ENCODE measurements around the gene C3orf49.
A peak's percentile ranks its signal among the peaks of the same experiment; 100 is the strongest.

C3orf49 gene

DNA sequence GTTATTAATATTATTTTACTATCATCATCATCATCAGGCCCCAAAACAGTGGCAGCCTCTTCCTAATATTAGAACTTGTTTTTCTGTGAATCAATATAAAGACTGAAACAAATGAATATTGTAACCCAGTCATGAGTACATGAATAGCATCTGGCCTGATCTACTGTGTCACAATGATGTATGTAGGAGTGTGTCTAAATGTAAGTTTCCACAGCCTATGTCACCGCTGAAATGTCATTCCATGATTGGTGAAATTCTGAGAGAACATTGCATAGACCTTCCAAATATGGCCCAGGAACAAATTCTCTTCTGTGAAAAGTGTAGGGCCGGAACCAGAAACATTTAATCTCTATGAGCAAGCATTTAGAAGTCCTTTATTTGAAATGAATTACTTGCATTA is 20.6 kb upstream of the C3orf49 start:
- no peak for ATAC-seq (ENCODE audit: low read depth)
- DNase-seq (ENCODE audit: low spot score), result no peak
- no peak for TF ChIP-seq CTCF (IDR thresholded peaks at IDR 0.05; ENCODE audit: poor library complexity, severe bottlenecking)
- no peaks in the 10 kb centered on the region for H3K4me1 ChIP-seq (ENCODE audit: insufficient read depth, poor library complexity, severe bottlenecking)
- no peak overlapping the region for H3K4me3 ChIP-seq (ENCODE audit: severe bottlenecking)
- no peaks in the 10 kb centered on the region for H3K27me3 ChIP-seq (ENCODE audit: insufficient read depth, poor library complexity, severe bottlenecking)
- H3K27ac ChIP-seq (ENCODE audit: poor library complexity, severe bottlenecking), result no peak overlapping the region
- H3K36me3 ChIP-seq (ENCODE audit: low read depth), result no peaks in the 10 kb centered on the region
- H3K9me3 ChIP-seq (ENCODE audit: severe bottlenecking), result no peaks in the 10 kb centered on the region

DNA sequence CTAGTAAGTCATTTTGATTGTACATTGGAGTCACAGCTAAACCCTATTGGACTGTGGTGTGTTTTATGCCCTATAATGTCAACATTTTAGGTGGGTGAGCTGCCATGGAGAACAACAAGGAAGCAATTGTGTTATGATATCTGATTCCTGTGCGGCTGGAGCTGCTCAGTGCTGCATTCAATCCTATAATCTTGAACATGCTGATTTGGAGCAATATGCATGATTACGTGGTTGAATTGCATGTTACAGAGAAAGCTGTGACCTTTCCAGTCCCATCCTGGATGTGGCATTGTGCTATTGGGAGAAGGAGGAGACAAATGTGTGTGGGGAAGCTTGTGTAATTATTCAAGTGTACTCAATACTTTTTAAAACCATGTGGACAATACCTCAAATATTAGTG is 20.1 kb upstream of the C3orf49 start:
- DNase-seq (ENCODE audit: low spot score), result no peak
- H3K4me3 ChIP-seq (ENCODE audit: severe bottlenecking), result no peak overlapping the region
- no peaks in the 10 kb centered on the region for H3K9me3 ChIP-seq (ENCODE audit: severe bottlenecking)
- no peak for TF ChIP-seq CTCF (IDR thresholded peaks at IDR 0.05; ENCODE audit: poor library complexity, severe bottlenecking)
- H3K4me1 ChIP-seq (ENCODE audit: insufficient read depth, poor library complexity, severe bottlenecking), result no peaks in the 10 kb centered on the region
- no peak for ATAC-seq (ENCODE audit: low read depth)
- H3K27me3 ChIP-seq (ENCODE audit: insufficient read depth, poor library complexity, severe bottlenecking), result no peaks in the 10 kb centered on the region
- no peak overlapping the region for H3K27ac ChIP-seq (ENCODE audit: poor library complexity, severe bottlenecking)
- no peaks in the 10 kb centered on the region for H3K36me3 ChIP-seq (ENCODE audit: low read depth)

DNA sequence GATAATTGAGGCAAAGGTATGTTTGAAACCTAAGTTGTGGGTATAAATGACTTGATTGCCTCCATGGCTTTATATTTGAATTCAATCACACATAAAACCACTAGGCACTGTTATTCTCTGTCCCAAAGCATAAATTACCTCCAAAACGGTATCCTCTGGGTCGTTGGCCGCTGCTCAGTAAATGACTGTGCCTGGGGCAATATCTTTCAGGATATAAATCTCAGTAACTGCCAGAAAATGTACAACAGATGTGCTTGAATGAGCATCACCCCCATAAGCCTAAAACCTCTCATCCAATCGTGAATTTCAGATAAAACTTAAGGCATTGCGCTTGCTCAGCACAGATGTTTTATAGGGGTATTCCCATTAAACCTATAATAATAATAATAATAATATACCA is 19.0 kb upstream of the C3orf49 start:
- Histone ChIP-seq H3K36me3 (ENCODE audit: low read depth) (no peaks in the 10 kb centered on the region), H3K27ac (ENCODE audit: poor library complexity, severe bottlenecking) (no peak overlapping the region), H3K9me3 (ENCODE audit: severe bottlenecking) (no peaks in the 10 kb centered on the region), H3K4me1 (ENCODE audit: insufficient read depth, poor library complexity, severe bottlenecking) (no peaks in the 10 kb centered on the region), H3K4me3 (ENCODE audit: severe bottlenecking) (no peak overlapping the region), H3K27me3 (ENCODE audit: insufficient read depth, poor library complexity, severe bottlenecking) (no peaks in the 10 kb centered on the region)
- DNase-seq (ENCODE audit: low spot score) (no peak), ATAC-seq (ENCODE audit: low read depth) (no peak)
- no peak for TF ChIP-seq CTCF (IDR thresholded peaks at IDR 0.05; ENCODE audit: poor library complexity, severe bottlenecking)

DNA sequence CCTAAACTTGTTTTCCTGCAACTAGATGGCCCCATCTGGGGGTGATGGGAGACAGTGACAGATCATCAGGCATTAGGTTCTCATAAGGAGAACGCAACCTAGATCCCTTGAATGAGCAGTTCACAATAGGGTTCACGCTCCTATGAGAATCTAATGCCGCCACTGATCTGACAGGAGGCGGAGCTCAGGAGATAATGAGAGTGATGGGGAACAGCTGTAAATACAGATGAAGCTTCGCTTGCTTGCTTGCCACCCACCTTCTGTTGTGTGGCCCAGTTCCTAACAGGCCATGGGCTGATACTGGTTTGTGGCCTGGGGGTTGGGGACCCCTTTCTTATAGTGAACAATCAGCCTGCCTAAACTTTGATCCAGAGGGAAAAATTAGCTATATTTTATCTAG is 15.2 kb upstream of the C3orf49 start:
- ATAC-seq (ENCODE audit: low read depth), result no peak
- no peak for TF ChIP-seq CTCF (IDR thresholded peaks at IDR 0.05; ENCODE audit: poor library complexity, severe bottlenecking)

GRCh38 chr3:63807961-63808565 is 11.0 kb upstream of the C3orf49 start:
- no peaks in the 10 kb centered on the region for H3K9me3 ChIP-seq (ENCODE audit: severe bottlenecking)
- H3K27me3 ChIP-seq (ENCODE audit: insufficient read depth, poor library complexity, severe bottlenecking), result no peaks in the 10 kb centered on the region
- H3K36me3 ChIP-seq (ENCODE audit: low read depth), result no peaks in the 10 kb centered on the region
- peaks cover 21% of the 10 kb centered on the region for H3K4me1 ChIP-seq (ENCODE audit: insufficient read depth, poor library complexity, severe bottlenecking)
- peak overlapping the region; percentile 52 for H3K27ac ChIP-seq (ENCODE audit: poor library complexity, severe bottlenecking)
- no peak overlapping the region for H3K4me3 ChIP-seq (ENCODE audit: severe bottlenecking)
- TF ChIP-seq CTCF (IDR thresholded peaks at IDR 0.05; ENCODE audit: poor library complexity, severe bottlenecking), result no peak
- DNase-seq (ENCODE audit: low spot score), result no peak
- ATAC-seq (ENCODE audit: low read depth), result no peak

More for the DNA sequence above, 15.2 kb upstream of the C3orf49 start:
- no peaks in the 10 kb centered on the region for H3K9me3 ChIP-seq (ENCODE audit: severe bottlenecking)
- H3K27me3 ChIP-seq (ENCODE audit: insufficient read depth, poor library complexity, severe bottlenecking), result no peaks in the 10 kb centered on the region
- DNase-seq (ENCODE audit: low spot score), result no peak
- H3K4me1 ChIP-seq (ENCODE audit: insufficient read depth, poor library complexity, severe bottlenecking), result peaks cover 7% of the 10 kb centered on the region
- H3K36me3 ChIP-seq (ENCODE audit: low read depth), result no peaks in the 10 kb centered on the region
- H3K4me3 ChIP-seq (ENCODE audit: severe bottlenecking), result no peak overlapping the region
- H3K27ac ChIP-seq (ENCODE audit: poor library complexity, severe bottlenecking), result no peak overlapping the region
